Measurements from ENCODE around the gene ARHGAP44. TPM values are rescaled to one million over a fixed set of nuclear protein-coding genes. Genes with fewer than 3 reads are reported as not detected.

ARHGAP44 gene
- total and polyA plus RNA-seq, 2 of the 13 experiments (the other 11 are each of a cell fraction or from before 2014, with no cell fraction given): 0.79 to 3.1 TPM

DNA sequence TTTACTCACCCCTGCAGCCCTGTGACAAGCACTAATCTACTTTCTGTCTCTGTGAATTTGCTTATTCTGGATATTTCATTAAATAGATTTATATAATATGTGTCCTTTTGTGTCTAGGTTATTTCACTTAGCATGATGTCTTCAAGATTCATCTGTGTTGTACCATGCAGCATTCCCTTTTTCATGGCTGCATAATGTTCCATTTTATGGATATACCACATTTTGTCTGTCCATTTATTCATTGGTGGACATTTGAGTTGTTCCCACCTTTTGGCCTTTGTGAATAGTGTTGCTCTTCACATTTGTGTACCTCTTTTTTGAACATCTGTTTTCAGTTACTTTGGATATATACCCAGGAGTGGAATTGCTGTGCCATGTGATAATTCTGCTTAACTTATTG lies 118.2 kb downstream of the ARHGAP44 start:
- POLR2A ChIA-PET: no interaction called here
- CTCF ChIA-PET (ENCODE audit: low intra/inter-chr PET ratio, low total read pairs): no interaction called here
- H3K4me1 ChIP-seq (ENCODE audit: insufficient read depth, low read length): peaks cover 13% of the 10 kb centered on the region
- intact Hi-C loops (cut with micrococcal nuclease; ENCODE audit: unreplicated experiment): no loop called here
- no peak overlapping the region for H3K4me3 ChIP-seq (replicated peaks in 1 of 3; ENCODE audit: insufficient read depth in 1 of 3, low read depth in 2 of 3, low read length in 3 of 3)
- no peak overlapping the region for H3K4me2 ChIP-seq (ENCODE audit: low read depth, low read length)
- BruUV-seq (replicated peaks): no TSS peak
- no peak overlapping the region for H2AFZ ChIP-seq (ENCODE audit: low read length)
- H3K79me2 ChIP-seq (ENCODE audit: insufficient read depth, low read length): no peaks in the 10 kb centered on the region
- H3K27me3 ChIP-seq (ENCODE audit: control insufficient read depth in 1 of 2, insufficient read depth in 2 of 2, low read length in 2 of 2): no peaks in the 10 kb centered on the region; a peak in 1 of 5 replicates
- no peaks in the 10 kb centered on the region for H4K20me1 ChIP-seq (ENCODE audit: insufficient read depth, low read length)
- FAIRE-seq (no peak), ATAC-seq (no peak), DNase-seq (ENCODE audit: low spot score) (no peak)
- no peak overlapping the region for H3K27ac ChIP-seq (ENCODE audit: extremely low read length, insufficient read depth, low read length)
- H3K9me3 ChIP-seq (ENCODE audit: low read length): no peaks in the 10 kb centered on the region
- in situ Hi-C loops (cut with HindIII; ENCODE audit: extremely low pct_ligation_motif_present, low pct_unique_long_range_greater_than_20kb): no loop called here
- H3K9ac ChIP-seq (ENCODE audit: insufficient read depth, low read depth, low read length): no peak overlapping the region
- no peaks in the 10 kb centered on the region for H3K36me3 ChIP-seq (replicated peaks in 1 of 2; ENCODE audit: control insufficient read depth in 1 of 2, insufficient read depth in 2 of 2, low read length in 2 of 2)
- TF ChIP-seq ZSCAN20 (CRISPR knock-in tag; IDR thresholded peaks at IDR 0.05; ENCODE audit: borderline replicate concordance) (no peak), NFIC (IDR thresholded peaks at IDR 0.05; ENCODE audit: low read length) (no peak), JUND (CRISPR knock-in tag; IDR thresholded peaks at IDR 0.05) (no peak), FOSL1 (CRISPR knock-in tag; IDR thresholded peaks at IDR 0.05; ENCODE audit: borderline replicate concordance) (no peak), RFXAP (CRISPR knock-in tag; IDR thresholded peaks at IDR 0.05; ENCODE audit: borderline replicate concordance) (no peak), WIZ (CRISPR knock-in tag; IDR thresholded peaks at IDR 0.05) (no peak), ZNF775 (CRISPR knock-in tag; IDR thresholded peaks at IDR 0.05; ENCODE audit: borderline replicate concordance) (no peak), SATB2 (CRISPR knock-in tag; IDR thresholded peaks at IDR 0.05) (no peak), ZNF841 (CRISPR knock-in tag; IDR thresholded peaks at IDR 0.05; ENCODE audit: borderline replicate concordance) (no peak), STAT5B (CRISPR knock-in tag; IDR thresholded peaks at IDR 0.05) (no peak), ZNF878 (CRISPR knock-in tag; IDR thresholded peaks at IDR 0.05) (no peak), SRY (CRISPR knock-in tag; IDR thresholded peaks at IDR 0.05) (no peak)
- TF ChIP-seq, protein P1, sequence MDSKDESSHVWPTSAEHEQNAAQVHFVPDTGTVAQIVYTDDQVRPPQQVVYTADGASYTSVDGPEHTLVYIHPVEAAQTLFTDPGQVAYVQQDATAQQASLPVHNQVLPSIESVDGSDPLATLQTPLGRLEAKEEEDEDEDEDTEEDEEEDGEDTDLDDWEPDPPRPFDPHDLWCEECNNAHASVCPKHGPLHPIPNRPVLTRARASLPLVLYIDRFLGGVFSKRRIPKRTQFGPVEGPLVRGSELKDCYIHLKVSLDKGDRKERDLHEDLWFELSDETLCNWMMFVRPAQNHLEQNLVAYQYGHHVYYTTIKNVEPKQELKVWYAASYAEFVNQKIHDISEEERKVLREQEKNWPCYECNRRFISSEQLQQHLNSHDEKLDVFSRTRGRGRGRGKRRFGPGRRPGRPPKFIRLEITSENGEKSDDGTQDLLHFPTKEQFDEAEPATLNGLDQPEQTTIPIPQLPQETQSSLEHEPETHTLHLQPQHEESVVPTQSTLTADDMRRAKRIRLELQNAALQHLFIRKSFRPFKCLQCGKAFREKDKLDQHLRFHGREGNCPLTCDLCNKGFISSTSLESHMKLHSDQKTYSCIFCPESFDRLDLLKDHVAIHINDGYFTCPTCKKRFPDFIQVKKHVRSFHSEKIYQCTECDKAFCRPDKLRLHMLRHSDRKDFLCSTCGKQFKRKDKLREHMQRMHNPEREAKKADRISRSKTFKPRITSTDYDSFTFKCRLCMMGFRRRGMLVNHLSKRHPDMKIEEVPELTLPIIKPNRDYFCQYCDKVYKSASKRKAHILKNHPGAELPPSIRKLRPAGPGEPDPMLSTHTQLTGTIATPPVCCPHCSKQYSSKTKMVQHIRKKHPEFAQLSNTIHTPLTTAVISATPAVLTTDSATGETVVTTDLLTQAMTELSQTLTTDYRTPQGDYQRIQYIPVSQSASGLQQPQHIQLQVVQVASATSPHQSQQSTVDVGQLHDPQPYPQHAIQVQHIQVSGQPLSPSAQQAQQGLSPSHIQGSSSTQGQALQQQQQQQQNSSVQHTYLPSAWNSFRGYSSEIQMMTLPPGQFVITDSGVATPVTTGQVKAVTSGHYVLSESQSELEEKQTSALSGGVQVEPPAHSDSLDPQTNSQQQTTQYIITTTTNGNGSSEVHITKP (CRISPR knock-in tag; IDR thresholded peaks at IDR 0.05; ENCODE audit: low read depth): no peak
- TF ChIP-seq, protein P2, sequence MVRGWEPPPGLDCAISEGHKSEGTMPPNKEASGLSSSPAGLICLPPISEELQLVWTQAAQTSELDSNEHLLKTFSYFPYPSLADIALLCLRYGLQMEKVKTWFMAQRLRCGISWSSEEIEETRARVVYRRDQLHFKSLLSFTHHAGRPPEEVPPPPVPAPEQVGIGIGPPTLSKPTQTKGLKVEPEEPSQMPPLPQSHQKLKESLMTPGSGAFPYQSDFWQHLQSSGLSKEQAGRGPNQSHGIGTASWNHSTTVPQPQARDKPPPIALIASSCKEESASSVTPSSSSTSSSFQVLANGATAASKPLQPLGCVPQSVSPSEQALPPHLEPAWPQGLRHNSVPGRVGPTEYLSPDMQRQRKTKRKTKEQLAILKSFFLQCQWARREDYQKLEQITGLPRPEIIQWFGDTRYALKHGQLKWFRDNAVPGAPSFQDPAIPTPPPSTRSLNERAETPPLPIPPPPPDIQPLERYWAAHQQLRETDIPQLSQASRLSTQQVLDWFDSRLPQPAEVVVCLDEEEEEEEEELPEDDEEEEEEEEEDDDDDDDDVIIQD (CRISPR knock-in tag; IDR thresholded peaks at IDR 0.05; ENCODE audit: low read depth): no peak
- TF ChIP-seq, protein P3, sequence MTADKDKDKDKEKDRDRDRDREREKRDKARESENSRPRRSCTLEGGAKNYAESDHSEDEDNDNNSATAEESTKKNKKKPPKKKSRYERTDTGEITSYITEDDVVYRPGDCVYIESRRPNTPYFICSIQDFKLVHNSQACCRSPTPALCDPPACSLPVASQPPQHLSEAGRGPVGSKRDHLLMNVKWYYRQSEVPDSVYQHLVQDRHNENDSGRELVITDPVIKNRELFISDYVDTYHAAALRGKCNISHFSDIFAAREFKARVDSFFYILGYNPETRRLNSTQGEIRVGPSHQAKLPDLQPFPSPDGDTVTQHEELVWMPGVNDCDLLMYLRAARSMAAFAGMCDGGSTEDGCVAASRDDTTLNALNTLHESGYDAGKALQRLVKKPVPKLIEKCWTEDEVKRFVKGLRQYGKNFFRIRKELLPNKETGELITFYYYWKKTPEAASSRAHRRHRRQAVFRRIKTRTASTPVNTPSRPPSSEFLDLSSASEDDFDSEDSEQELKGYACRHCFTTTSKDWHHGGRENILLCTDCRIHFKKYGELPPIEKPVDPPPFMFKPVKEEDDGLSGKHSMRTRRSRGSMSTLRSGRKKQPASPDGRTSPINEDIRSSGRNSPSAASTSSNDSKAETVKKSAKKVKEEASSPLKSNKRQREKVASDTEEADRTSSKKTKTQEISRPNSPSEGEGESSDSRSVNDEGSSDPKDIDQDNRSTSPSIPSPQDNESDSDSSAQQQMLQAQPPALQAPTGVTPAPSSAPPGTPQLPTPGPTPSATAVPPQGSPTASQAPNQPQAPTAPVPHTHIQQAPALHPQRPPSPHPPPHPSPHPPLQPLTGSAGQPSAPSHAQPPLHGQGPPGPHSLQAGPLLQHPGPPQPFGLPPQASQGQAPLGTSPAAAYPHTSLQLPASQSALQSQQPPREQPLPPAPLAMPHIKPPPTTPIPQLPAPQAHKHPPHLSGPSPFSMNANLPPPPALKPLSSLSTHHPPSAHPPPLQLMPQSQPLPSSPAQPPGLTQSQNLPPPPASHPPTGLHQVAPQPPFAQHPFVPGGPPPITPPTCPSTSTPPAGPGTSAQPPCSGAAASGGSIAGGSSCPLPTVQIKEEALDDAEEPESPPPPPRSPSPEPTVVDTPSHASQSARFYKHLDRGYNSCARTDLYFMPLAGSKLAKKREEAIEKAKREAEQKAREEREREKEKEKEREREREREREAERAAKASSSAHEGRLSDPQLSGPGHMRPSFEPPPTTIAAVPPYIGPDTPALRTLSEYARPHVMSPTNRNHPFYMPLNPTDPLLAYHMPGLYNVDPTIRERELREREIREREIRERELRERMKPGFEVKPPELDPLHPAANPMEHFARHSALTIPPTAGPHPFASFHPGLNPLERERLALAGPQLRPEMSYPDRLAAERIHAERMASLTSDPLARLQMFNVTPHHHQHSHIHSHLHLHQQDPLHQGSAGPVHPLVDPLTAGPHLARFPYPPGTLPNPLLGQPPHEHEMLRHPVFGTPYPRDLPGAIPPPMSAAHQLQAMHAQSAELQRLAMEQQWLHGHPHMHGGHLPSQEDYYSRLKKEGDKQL (CRISPR knock-in tag; IDR thresholded peaks at IDR 0.05; ENCODE audit: low read depth): no peak
- TF ChIP-seq, protein P4, sequence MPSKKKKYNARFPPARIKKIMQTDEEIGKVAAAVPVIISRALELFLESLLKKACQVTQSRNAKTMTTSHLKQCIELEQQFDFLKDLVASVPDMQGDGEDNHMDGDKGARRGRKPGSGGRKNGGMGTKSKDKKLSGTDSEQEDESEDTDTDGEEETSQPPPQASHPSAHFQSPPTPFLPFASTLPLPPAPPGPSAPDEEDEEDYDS (CRISPR knock-in tag; IDR thresholded peaks at IDR 0.05): no peak

Measured in HepG2 (cell line).